Renal cortex interstitium (tissue), 11 donors: ENCODE results near the gene ZBTB9. TPM values are rescaled to one million over a fixed set of nuclear protein-coding genes. Genes with fewer than 3 reads are reported as not detected.

ENCODE experiments used
- DNase-seq, 11 donors: peaks; one replicate each; pipeline ENCODE4 v3.0.0-alpha.2; 2013; ENCODE audit warnings: low read depth in 9 of 11, low spot score in 4 of 11; ENCODE audit errors: extremely low read depth in 1 of 11
- polyA plus RNA-seq, 3 donors: library from polyadenylated mRNA; unstranded; fragments of 120-200 nt; gene quantifications; one replicate each; pipeline ENCODE4 v1.2.1, GENCODE V29; 2013; ENCODE audit not compliant: insufficient read length in 3 of 3

ZBTB9 gene
- polyA plus RNA-seq, 3 donors = 13.4 to 17.7 (median 15.5) TPM

DNA sequence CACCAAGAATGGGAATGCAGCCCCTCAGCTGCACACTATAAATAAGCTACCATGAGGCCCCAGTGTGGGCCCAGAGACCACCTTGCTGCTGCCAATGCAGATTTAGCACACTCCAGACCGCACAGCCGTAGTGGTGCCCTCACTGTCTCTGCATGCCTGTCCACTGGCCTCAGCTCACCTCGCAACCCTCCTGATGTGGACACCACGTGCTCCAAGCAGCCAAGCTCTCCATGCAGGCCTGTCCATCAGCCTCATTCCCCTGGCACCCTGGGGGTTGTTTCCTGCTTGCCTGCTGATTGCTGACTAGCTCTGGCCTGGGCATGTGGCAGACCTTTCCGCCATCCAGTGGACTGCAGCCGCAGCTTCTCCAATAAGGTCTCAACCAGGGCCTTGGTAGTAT lies 36.2 kb downstream of the ZBTB9 start:
- DNase-seq = no peak

GRCh38 chr6:33492093-33492492 lies 37.7 kb downstream of the ZBTB9 start:
- DNase-seq = no peak

DNA sequence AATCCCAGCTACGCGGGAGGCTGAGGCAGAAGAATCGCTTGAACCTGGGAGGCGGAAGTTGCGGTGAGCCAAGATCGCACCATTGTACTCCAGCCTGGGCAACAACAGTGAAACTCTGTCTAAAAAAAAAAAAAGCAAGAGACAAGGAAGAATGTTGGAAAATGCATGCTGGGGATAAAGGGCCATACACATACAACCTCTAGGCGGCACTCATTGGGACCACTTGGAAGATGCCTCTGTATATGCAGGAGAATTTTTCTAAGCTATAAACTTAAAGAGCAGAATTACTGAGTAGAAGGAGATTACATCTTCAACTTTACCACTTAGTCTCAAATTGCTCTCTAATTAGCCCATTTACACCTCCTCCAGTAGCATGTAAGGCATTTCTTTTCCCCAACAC lies 42.8 kb downstream of the ZBTB9 start:
- DNase-seq = no peak

- DNase-seq = no peak
Measured at GRCh38 chr6:33502486-33502885, 48.1 kb downstream of the ZBTB9 start.

DNA sequence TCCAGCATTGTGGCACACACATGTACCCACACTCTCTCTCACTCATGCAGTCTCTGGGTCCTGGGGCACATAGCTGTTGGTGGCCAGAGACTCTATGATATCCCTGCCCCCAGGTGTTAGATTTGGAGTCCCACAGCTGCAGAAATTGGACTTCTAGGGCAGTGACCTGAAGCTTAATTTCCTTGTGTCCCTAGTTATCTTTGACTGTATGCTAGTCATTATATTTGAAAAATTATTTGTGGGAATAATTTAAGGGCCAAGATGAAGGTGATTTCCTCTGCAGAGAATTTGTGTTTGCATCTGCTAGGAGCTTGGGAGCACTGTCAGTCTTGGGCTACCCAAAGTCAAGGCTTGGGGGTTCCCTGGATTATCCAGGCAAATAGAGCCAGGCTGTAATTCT lies 50.1 kb downstream of the ZBTB9 start:
- DNase-seq = no peak

GRCh38 chr6:33505548-33506370 lies 51.4 kb downstream of the ZBTB9 start:
- no peak for DNase-seq

Other genes with a start within 250 kb of the ZBTB9 start
- 10 to 100 TPM; 24.4 to 28.5 (median 28.2) TPM for gene HSD17B8, start 249.9 kb upstream of the ZBTB9 start, polyA plus RNA-seq
- gene RING1, start 246.1 kb upstream of the ZBTB9 start, polyA plus RNA-seq = 10 to 100 TPM; 49.2 to 68.5 (median 62.5) TPM
- 10 to 100 TPM; 69.2 to 99.3 (median 74.0) TPM for gene VPS52, start 182.7 kb upstream of the ZBTB9 start, polyA plus RNA-seq
- 1,000 to 10,000 TPM; 2,982 to 3,472 (median 3,206) TPM for gene RPS18, start 182.5 kb upstream of the ZBTB9 start, polyA plus RNA-seq
- gene B3GALT4, start 177.5 kb upstream of the ZBTB9 start, polyA plus RNA-seq = 1 to 10 TPM; 2.6 to 5.1 (median 4.4) TPM
- 10 to 100 TPM; 57.3 to 72.6 (median 66.4) TPM for gene WDR46, start 165.3 kb upstream of the ZBTB9 start, polyA plus RNA-seq
- gene PFDN6, start 165.0 kb upstream of the ZBTB9 start, polyA plus RNA-seq = 10 to 100 TPM; 70.4 to 77.0 (median 76.8) TPM
- 100 to 1,000 TPM; 103 to 134 (median 113) TPM for gene RGL2, start 155.6 kb upstream of the ZBTB9 start, polyA plus RNA-seq
- 10 to 100 TPM; 33.7 to 47.7 (median 34.5) TPM for gene TAPBP, start 140.5 kb upstream of the ZBTB9 start, polyA plus RNA-seq
- 10 to 100 TPM; 19.8 to 28.3 (median 23.2) TPM for gene ZBTB22, start 136.8 kb upstream of the ZBTB9 start, polyA plus RNA-seq
- gene DAXX, start 131.6 kb upstream of the ZBTB9 start, polyA plus RNA-seq = 10 to 100 TPM; 46.9 to 63.6 (median 61.5) TPM
- 10 to 100 TPM; 37.0 to 50.3 (median 46.5) TPM for gene KIFC1, start 62.8 kb upstream of the ZBTB9 start, polyA plus RNA-seq
- 10 to 100 TPM; 57.8 to 82.8 (median 68.8) TPM for gene PHF1, start 43.6 kb upstream of the ZBTB9 start, polyA plus RNA-seq
- 100 to 1,000 TPM; 226 to 254 (median 240) TPM for gene CUTA, start 36.5 kb upstream of the ZBTB9 start, polyA plus RNA-seq
- 10 to 100 TPM; 32.6 to 51.5 (median 33.5) TPM for gene SYNGAP1, start 34.5 kb upstream of the ZBTB9 start, polyA plus RNA-seq
- gene BAK1, start 125.7 kb downstream of the ZBTB9 start, polyA plus RNA-seq = 10 to 100 TPM; 21.0 to 24.1 (median 21.7) TPM
- gene ITPR3, start 166.7 kb downstream of the ZBTB9 start, polyA plus RNA-seq = 10 to 100 TPM in 1 of 3 donors, 1 to 10 TPM in 2; 7.2 to 12.4 (median 8.6) TPM